ENCODE data around the gene FBXO24. TPM values are rescaled to one million over a fixed set of nuclear protein-coding genes. Genes with fewer than 3 reads are reported as not detected.

FBXO24 gene
- total RNA-seq, 2 donors from 2014 or later, result 1.8 to 5.3 TPM

DNA sequence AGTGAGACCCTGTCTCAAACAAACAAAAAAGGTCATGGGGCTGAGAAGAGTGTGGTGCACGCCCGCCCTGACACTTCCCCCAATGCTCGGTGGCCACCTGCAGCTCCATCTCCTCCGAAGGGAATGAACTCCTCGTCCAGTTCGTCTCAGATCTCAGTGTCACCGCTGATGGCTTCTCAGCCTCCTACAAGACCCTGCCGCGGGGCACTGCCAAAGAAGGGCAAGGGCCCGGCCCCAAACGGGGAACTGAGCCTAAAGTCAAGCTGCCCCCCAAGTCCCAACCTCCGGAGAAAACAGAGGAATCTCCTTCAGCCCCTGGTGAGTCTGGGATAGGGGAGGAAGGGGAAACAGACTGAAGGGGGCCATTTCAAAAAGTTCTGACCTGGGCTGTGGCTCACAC, 20.2 kb downstream of the FBXO24 start:
- DNase-seq, result no peak
- intact Hi-C loops (cut with DNase I), result no loop called here
- H3K27me3 ChIP-seq, result no peaks in the 10 kb centered on the region
- no peak overlapping the region for H3K27ac ChIP-seq
- ATAC-seq, result no peak
- TF ChIP-seq POLR2A (IDR thresholded peaks at IDR 0.05), result no peak
- TF ChIP-seq, protein P1, sequence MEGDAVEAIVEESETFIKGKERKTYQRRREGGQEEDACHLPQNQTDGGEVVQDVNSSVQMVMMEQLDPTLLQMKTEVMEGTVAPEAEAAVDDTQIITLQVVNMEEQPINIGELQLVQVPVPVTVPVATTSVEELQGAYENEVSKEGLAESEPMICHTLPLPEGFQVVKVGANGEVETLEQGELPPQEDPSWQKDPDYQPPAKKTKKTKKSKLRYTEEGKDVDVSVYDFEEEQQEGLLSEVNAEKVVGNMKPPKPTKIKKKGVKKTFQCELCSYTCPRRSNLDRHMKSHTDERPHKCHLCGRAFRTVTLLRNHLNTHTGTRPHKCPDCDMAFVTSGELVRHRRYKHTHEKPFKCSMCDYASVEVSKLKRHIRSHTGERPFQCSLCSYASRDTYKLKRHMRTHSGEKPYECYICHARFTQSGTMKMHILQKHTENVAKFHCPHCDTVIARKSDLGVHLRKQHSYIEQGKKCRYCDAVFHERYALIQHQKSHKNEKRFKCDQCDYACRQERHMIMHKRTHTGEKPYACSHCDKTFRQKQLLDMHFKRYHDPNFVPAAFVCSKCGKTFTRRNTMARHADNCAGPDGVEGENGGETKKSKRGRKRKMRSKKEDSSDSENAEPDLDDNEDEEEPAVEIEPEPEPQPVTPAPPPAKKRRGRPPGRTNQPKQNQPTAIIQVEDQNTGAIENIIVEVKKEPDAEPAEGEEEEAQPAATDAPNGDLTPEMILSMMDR (IDR thresholded peaks at IDR 0.05), result no peak
- H3K36me3 ChIP-seq (replicated peaks in 1 of 2; ENCODE audit: insufficient read depth in 1 of 2, low read depth in 2 of 2), result no peaks in the 10 kb centered on the region
- H3K4me1 ChIP-seq, result peaks cover 25% of the 10 kb centered on the region
- no peak overlapping the region for H3K4me3 ChIP-seq
- H3K9me3 ChIP-seq, result no peaks in the 10 kb centered on the region
- 88 to 90% methylated on average over 8 to 12 of the region's 12 CpGs for WGBS, 2 donors

DNA sequence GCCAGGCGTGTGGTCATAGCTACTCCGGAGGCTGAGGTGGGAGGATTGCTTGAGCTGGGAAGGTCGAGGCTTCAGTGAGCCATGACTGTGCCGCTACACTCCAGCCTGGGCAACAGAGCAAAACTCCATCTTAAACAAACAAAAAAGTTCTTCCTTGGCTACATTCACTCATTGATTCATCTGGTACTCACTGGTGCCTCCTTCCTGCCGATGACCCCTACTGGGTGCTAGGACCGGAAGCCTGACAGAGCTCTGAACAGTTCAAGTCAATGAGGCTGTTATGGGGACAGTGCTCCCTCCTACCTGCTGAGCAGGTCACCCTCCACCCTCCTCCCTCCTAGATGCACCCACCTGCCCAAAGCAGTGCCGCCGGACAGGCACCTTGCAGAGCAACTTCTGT, 21.0 kb downstream of the FBXO24 start:
- 73 to 78% methylated on average over 8 of the region's 8 CpGs for WGBS, 2 donors
- no peak overlapping the region for H3K27ac ChIP-seq
- DNase-seq (no peak), ATAC-seq (no peak)
- no peaks in the 10 kb centered on the region for H3K36me3 ChIP-seq (replicated peaks in 1 of 2; ENCODE audit: insufficient read depth in 1 of 2, low read depth in 2 of 2)
- H3K4me3 ChIP-seq, result no peak overlapping the region
- intact Hi-C loops (cut with DNase I), result no loop called here
- H3K9me3 ChIP-seq, result no peaks in the 10 kb centered on the region
- no peak for TF ChIP-seq POLR2A (IDR thresholded peaks at IDR 0.05)
- TF ChIP-seq, protein P1 (IDR thresholded peaks at IDR 0.05), result no peak
- H3K27me3 ChIP-seq, result no peaks in the 10 kb centered on the region
- peaks cover 25% of the 10 kb centered on the region for H3K4me1 ChIP-seq

DNA sequence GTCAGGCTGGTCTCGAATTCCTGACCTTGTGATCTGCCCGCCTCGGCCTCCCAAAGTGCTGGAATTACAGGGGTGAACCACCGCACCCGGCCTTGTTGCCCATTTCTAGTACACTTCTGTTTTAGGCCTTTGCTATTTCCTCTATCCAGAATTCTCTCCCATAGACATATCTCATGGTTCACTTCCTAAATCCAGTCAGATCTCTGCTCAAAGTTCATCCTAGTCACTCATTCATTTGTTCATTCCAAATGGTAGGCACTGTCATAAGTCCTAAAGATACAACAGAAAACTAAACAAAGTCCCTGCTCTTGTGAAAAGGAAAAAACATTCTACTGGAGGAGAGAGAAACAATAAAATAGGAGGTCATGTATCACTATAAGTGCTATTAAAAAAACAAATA, 23.8 kb downstream of the FBXO24 start:
- H3K27me3 ChIP-seq, result no peaks in the 10 kb centered on the region
- DNase-seq, result no peak
- intact Hi-C loops (cut with DNase I), result no loop called here
- H3K4me1 ChIP-seq, result peaks cover 20% of the 10 kb centered on the region
- H3K4me3 ChIP-seq, result no peak overlapping the region
- no peak for ATAC-seq
- H3K36me3 ChIP-seq (replicated peaks in 1 of 2; ENCODE audit: insufficient read depth in 1 of 2, low read depth in 2 of 2), result no peaks in the 10 kb centered on the region
- H3K27ac ChIP-seq, result no peak overlapping the region
- no peaks in the 10 kb centered on the region for H3K9me3 ChIP-seq
- TF ChIP-seq, protein P1 (IDR thresholded peaks at IDR 0.05), result no peak
- TF ChIP-seq POLR2A (IDR thresholded peaks at IDR 0.05), result no peak
- WGBS, 2 donors, result 84 to 89% methylated on average over 5 of the region's 5 CpGs

DNA sequence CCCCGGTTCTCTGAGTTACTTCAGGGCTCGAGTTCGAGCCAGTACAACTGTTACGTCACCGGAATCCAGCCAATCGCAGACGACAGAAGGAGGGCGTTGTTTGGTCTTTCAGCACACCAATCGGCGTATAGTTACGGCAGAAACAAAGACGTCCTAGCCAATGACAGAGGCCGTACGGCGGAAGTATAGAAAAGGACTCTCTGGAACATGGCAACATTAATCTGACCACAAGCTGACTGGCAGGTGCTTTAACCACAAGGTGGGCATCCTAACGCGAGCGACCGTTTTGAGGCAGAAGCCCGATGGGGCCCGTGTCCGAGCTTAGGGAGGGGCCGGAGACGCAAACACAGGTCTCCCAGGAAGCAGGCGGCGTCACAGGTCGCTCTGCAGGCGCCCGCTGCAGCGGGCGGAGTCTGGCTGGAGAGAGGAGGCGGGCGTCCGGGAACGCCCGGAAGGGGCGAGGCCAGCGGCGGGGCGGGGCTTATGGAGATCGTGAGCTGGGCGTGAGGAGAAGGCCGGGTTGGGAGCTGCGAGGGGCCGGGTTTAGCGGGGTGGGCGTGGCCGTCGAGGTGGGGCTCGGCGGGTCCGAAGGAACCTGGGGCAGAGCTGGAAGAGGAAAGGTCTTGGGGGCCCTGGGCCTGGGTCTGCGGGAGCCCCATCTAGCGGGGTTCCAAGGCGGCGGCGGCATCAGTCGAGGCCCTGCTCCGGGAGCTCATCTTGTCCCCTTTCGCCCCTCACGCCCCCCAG, 26.0 kb downstream of the FBXO24 start, which contains the start of gene MOSPD3:
Gene MOSPD3, plus strand, starts transcription at position 558 of the 747 bp plus-strand sequence. CDS start 252 bp downstream, outside the sequence.
- peak; percentile 90 to 97 (median 97) for TF ChIP-seq POLR2A (IDR thresholded peaks at IDR 0.05)
- TF ChIP-seq, protein P1 (IDR thresholded peaks at IDR 0.05), result peak in 4 of 7 experiments; percentile 19 to 35 (median 34)
- ATAC-seq (peak; percentile 96), DNase-seq (peak; percentile 98 to 100 (median 98))
- intact Hi-C loops (cut with DNase I), result no loop called here
- Histone ChIP-seq H3K4me1 (peaks cover 10% of the 10 kb centered on the region), H3K4me3 (peak within 1 kb of the TSS; percentile 76 to 82), H3K27ac (peak within 1 kb of the TSS; percentile 90 to 99 (median 93)), H3K9me3 (no peaks in the 10 kb centered on the region), H3K36me3 (replicated peaks in 1 of 2; ENCODE audit: insufficient read depth in 1 of 2, low read depth in 2 of 2) (no peaks in the 10 kb centered on the region), H3K27me3 (no peaks in the 10 kb centered on the region)
- 0% methylated on average over 11 to 61 of the region's 61 CpGs for WGBS, 2 donors

Measured in body of pancreas (tissue), 4 donors.